Endothelial cell of umbilical vein (primary cell): ENCODE results near the gene GLTP. TPM values are rescaled to one million over a fixed set of nuclear protein-coding genes. Genes with fewer than 3 reads are reported as not detected.

Experiments used
- BruUV-seq: library from RNA; stranded (reverse); fragments of 400-500 nt; replicated peaks from 2 replicates; lab custom pipeline; 2021; lab: Mats Ljungman, UMichigan
- CTCF ChIA-PET: fragments of 300-600, 350-600 bp; sonication (Branson Sonifier 250); formaldehyde crosslinking; loops from one replicate; lab custom pipeline; 2021; ENCODE audit warnings: antibody characterized with exemption, inconsistent platforms; lab: Charles Lee
- POLR2A ChIA-PET: fragments of 300-600, 350-600 bp; sonication (Branson Sonifier 250); formaldehyde crosslinking; loops from one replicate; lab custom pipeline; 2021; ENCODE audit warnings: antibody characterized with exemption, inconsistent platforms; lab: Charles Lee
- DNase-seq: peaks from one replicate; pipeline ENCODE4 v3.0.0-alpha.2; 2011; ENCODE audit warnings: low read depth, low spot score
- FAIRE-seq: peaks from 2 replicates; lab custom pipeline; 2011; peaks lifted over from hg19 to GRCh38; lab: Jason Lieb, UNC
- H2AFZ ChIP-seq: 2 replicates; pipeline ENCODE4 v1.6.0; 2012; ENCODE audit warnings: low read depth, low read length, control low read depth, inconsistent platforms
- H3K27ac ChIP-seq: 2 replicates; pipeline ENCODE4 v1.5.1; 2011; ENCODE audit warnings: low read depth, mild to moderate bottlenecking, control low read depth, low read length, moderate library complexity; ENCODE audit not compliant: insufficient read depth
- H3K27me3 ChIP-seq, 2 experiments: 2 replicates each; pipeline versions ENCODE4 v1.6.0 to v1.6.1; 2011; ENCODE audit warnings: low read length in 2 of 2, mixed read lengths in 1 of 2; ENCODE audit not compliant: control insufficient read depth in 2 of 2, insufficient read depth in 2 of 2
- H3K36me3 ChIP-seq, 2 experiments: 2 replicates in 1 of 2; 3 replicates in 1 of 2; pipeline ENCODE4 v1.5.1; 2011; ENCODE audit warnings: low read length in 2 of 2, mild to moderate bottlenecking in 1 of 2, moderate library complexity in 1 of 2; ENCODE audit not compliant: control insufficient read depth in 2 of 2, insufficient read depth in 2 of 2; ENCODE audit errors: extremely low read depth in 1 of 2
- H3K4me1 ChIP-seq: 3 replicates; pipeline ENCODE4 v1.5.1; 2011; ENCODE audit warnings: mild to moderate bottlenecking, low read length; ENCODE audit not compliant: control insufficient read depth, insufficient read depth; ENCODE audit errors: extremely low read depth
- H3K4me2 ChIP-seq: 2 replicates; pipeline ENCODE4 v1.6.1; 2011; ENCODE audit warnings: low read length, control low read depth, mixed read lengths; ENCODE audit not compliant: insufficient read depth
- H3K4me3 ChIP-seq, 3 experiments: fragments of 200-600 bp in 1 of 3; sonication (generic), shearing (Covaris generic) in 1 of 3; replicated peaks in 1 of 3; 2 replicates each; pipeline ENCODE4 v1.5.1; 2011 to 2016; ENCODE audit warnings: control low read depth in 3 of 3, low read length in 3 of 3, mild to moderate bottlenecking in 2 of 3, inconsistent platforms in 1 of 3, low read depth in 1 of 3, moderate library complexity in 1 of 3; ENCODE audit not compliant: insufficient read depth in 1 of 3
- H3K79me2 ChIP-seq: 2 replicates; pipeline ENCODE4 v1.6.0; 2012; ENCODE audit warnings: low read length, inconsistent platforms; ENCODE audit not compliant: control insufficient read depth, insufficient read depth
- H3K9ac ChIP-seq: replicated peaks from 2 replicates; pipeline ENCODE3; 2011; ENCODE audit warnings: low read length, control low read depth; ENCODE audit not compliant: insufficient read depth; ENCODE audit errors: extremely low read depth
- H3K9me1 ChIP-seq: replicated peaks from 3 replicates; pipeline ENCODE4 v1.6.0; 2011; ENCODE audit warnings: mild to moderate bottlenecking, low read length; ENCODE audit not compliant: control insufficient read depth, insufficient read depth; ENCODE audit errors: extremely low read depth
- H3K9me3 ChIP-seq: replicated peaks from 2 replicates; pipeline ENCODE4 v1.5.1; 2012; ENCODE audit warnings: low read length, inconsistent platforms; ENCODE audit not compliant: control insufficient read depth, insufficient read depth
- H4K20me1 ChIP-seq: replicated peaks from 2 replicates; pipeline ENCODE3; 2011; ENCODE audit warnings: mild to moderate bottlenecking, low read length; ENCODE audit not compliant: control insufficient read depth, insufficient read depth; ENCODE audit errors: extremely low read depth
- CTCF ChIP-seq, 2 donors: IDR thresholded peaks; 1 replicate in 1 of 2; 2 replicates in 1 of 2; pipeline ENCODE4 v1.5.1; 2011; ENCODE audit warnings: low read length in 2 of 2, mild to moderate bottlenecking in 2 of 2, moderate library complexity in 2 of 2, control low read depth in 1 of 2, inconsistent platforms in 1 of 2, low read depth in 1 of 2; ENCODE audit not compliant: insufficient read depth in 1 of 2; ENCODE audit errors: extremely low read depth in 1 of 2
- FOS ChIP-seq: IDR thresholded peaks from 2 replicates; pipeline ENCODE4 v1.6.1; 2011; ENCODE audit warnings: mild to moderate bottlenecking, low read length, moderate library complexity, borderline replicate concordance; ENCODE audit not compliant: insufficient read depth
- GATA2 ChIP-seq: IDR thresholded peaks from 2 replicates; pipeline ENCODE4 v1.7.0; 2011; ENCODE audit warnings: low read depth, mild to moderate bottlenecking, moderate library complexity, mixed read lengths, low read length; ENCODE audit not compliant: insufficient read length, insufficient read depth
- JUN ChIP-seq: IDR thresholded peaks from 2 replicates; pipeline ENCODE4 v1.6.1; 2011; ENCODE audit warnings: borderline replicate concordance, low read depth; ENCODE audit not compliant: insufficient read length, insufficient read depth
- MAX ChIP-seq: IDR thresholded peaks from 2 replicates; pipeline ENCODE4 v1.6.1; 2011; ENCODE audit not compliant: insufficient read depth, insufficient read length
- MYC ChIP-seq: IDR thresholded peaks from one replicate; pipeline ENCODE4 v1.6.1; 2011; ENCODE audit warnings: mild to moderate bottlenecking, low read depth, low read length
- POLR2A ChIP-seq: IDR thresholded peaks from 2 replicates; pipeline ENCODE4 v1.6.1; 2012; ENCODE audit warnings: low read depth, mild to moderate bottlenecking, control low read depth, low read length
- POLR2AphosphoS5 ChIP-seq: IDR thresholded peaks from 2 replicates; pipeline ENCODE4 v1.6.1; 2012; ENCODE audit warnings: low read depth, mild to moderate bottlenecking, control low read depth, low read length, moderate library complexity; ENCODE audit not compliant: insufficient read depth
- dilution Hi-C: fragments of 300-500 bp; cut with MboI; formaldehyde crosslinking; loops from one replicate; pipeline ENCODE4 v1.15.0; 2019; ENCODE audit warnings: low sequenced_read_pairs; ENCODE audit not compliant: extremely low pct_ligation_motif_present
- intact Hi-C: fragments of 100-400 bp; cut with micrococcal nuclease; formaldehyde crosslinking; loops from one replicate; pipeline ENCODE4 v1.10.0; 2022
- polyA plus RNA-seq, 4 experiments: library from polyadenylated mRNA; depleted of rRNA in 3 of 4; stranded (reverse) in 3 of 4; unstranded in 1 of 4; fragments of >200 nt; gene quantifications; 2 replicates each; pipeline versions ENCODE4 v1.2.1 to v1.2.3, GENCODE V29; 2011 to 2012; ENCODE audit warnings: missing spikeins in 1 of 4
- total RNA-seq: library from RNA; stranded (reverse); gene quantifications from 2 replicates; pipeline ENCODE4 v1.2.3, GENCODE V29; 2021

GLTP gene
- total and polyA plus RNA-seq, 2 donors (not counting 3 experiments of a cell fraction or from before 2014, with no cell fraction given): 21.5 to 46.6 TPM

- no peaks in the 10 kb centered on the region for H3K4me1 ChIP-seq
- H2AFZ ChIP-seq: no peak overlapping the region
- FAIRE-seq (no peak), DNase-seq (no peak)
- H3K36me3 ChIP-seq: peaks cover 0 to 5% of the 10 kb centered on the region in 2 experiments
- H3K9me3 ChIP-seq: no peaks in the 10 kb centered on the region
- H3K79me2 ChIP-seq: no peaks in the 10 kb centered on the region
- no peak overlapping the region for H3K27ac ChIP-seq
- no peaks in the 10 kb centered on the region for H4K20me1 ChIP-seq
- POLR2A ChIA-PET: no interaction called here
- no peak overlapping the region for H3K4me2 ChIP-seq
- BruUV-seq: no TSS peak
- no peaks in the 10 kb centered on the region for H3K27me3 ChIP-seq
- H3K9ac ChIP-seq: no peak overlapping the region
- CTCF ChIA-PET: interaction anchor here (0.8 to 9.7 kb wide), 2 partner anchors 47 to 74 kb away, joined by 3 to 147 read pairs; no protein-coding TSS in a partner anchor
- H3K4me3 ChIP-seq: no peak overlapping the region
- dilution Hi-C loops: no loop called here
- no peak for TF ChIP-seq JUN
- no peak for TF ChIP-seq POLR2AphosphoS5
- TF ChIP-seq POLR2A: no peak
- TF ChIP-seq MAX: no peak
- TF ChIP-seq FOS: no peak
- no peak for TF ChIP-seq GATA2
- no peak for TF ChIP-seq CTCF (IDR thresholded peaks at IDR 0.05; ENCODE audit: extremely low read depth in 1 of 2, insufficient read depth in 1 of 2, low read depth in 1 of 2, low read length in 2 of 2)
- no peak for TF ChIP-seq MYC
- intact Hi-C loops: no loop called here
- no peaks in the 10 kb centered on the region for H3K9me1 ChIP-seq
Measured at GRCh38 chr12:109925185-109925840, 45.0 kb upstream of the GLTP start.
